Fibroblast of lung (primary cell): ENCODE data around the gene NFS1. TPM values are rescaled to one million over a fixed set of nuclear protein-coding genes. Genes with fewer than 3 reads are reported as not detected.
"Not testable (repeated sequence)": the region's sequence is repeated elsewhere in the genome, so short reads cannot be mapped to it uniquely, and the experiment has no call there.

ENCODE experiments used
- DNase-seq, 2 donors: peaks; one replicate each; pipeline versions ENCODE4 v3.0.0 to v3.0.0-alpha.2; 2010; ENCODE audit warnings: low read depth in 2 of 2
- H2AFZ ChIP-seq: 2 replicates; pipeline ENCODE4 v1.5.1; 2012; ENCODE audit warnings: low read length, control low read depth, inconsistent platforms
- H3K27ac ChIP-seq: 2 replicates; pipeline ENCODE4 v1.5.1; 2011; ENCODE audit warnings: low read length, control low read depth; ENCODE audit not compliant: insufficient read depth
- H3K27me3 ChIP-seq: 2 replicates; pipeline ENCODE4 v1.5.1; 2011; ENCODE audit warnings: mild to moderate bottlenecking, low read length; ENCODE audit not compliant: control insufficient read depth, insufficient read depth
- H3K36me3 ChIP-seq: 2 replicates; pipeline ENCODE4 v1.5.1; 2011; ENCODE audit warnings: low read length; ENCODE audit not compliant: control insufficient read depth, insufficient read depth
- H3K4me1 ChIP-seq: 2 replicates; pipeline ENCODE4 v1.5.1; 2011; ENCODE audit warnings: low read length; ENCODE audit not compliant: control insufficient read depth, insufficient read depth; ENCODE audit errors: extremely low read depth
- H3K4me2 ChIP-seq: 2 replicates; pipeline ENCODE4 v1.5.1; 2011; ENCODE audit warnings: low read length, control low read depth; ENCODE audit not compliant: insufficient read depth; ENCODE audit errors: extremely low read depth
- H3K4me3 ChIP-seq, 4 experiments: fragments of 200-600 bp in 1 of 4; sonication (generic) in 1 of 4; replicated peaks in 1 of 4; 2 replicates each; pipeline ENCODE4 v1.5.1; 2011 to 2016; ENCODE audit warnings: low read length in 4 of 4, low read depth in 3 of 4, mild to moderate bottlenecking in 3 of 4, control low read depth in 2 of 4, inconsistent platforms in 1 of 4, mixed read lengths in 1 of 4; ENCODE audit not compliant: insufficient read depth in 1 of 4; ENCODE audit errors: control extremely low read depth in 1 of 4
- H3K79me2 ChIP-seq: 2 replicates; pipeline ENCODE4 v1.5.1; 2012; ENCODE audit warnings: mild to moderate bottlenecking, low read length, inconsistent platforms; ENCODE audit not compliant: control insufficient read depth, insufficient read depth
- H3K9ac ChIP-seq: 2 replicates; pipeline ENCODE4 v1.5.1; 2011; ENCODE audit warnings: mild to moderate bottlenecking, low read length, control low read depth; ENCODE audit not compliant: insufficient read depth
- H3K9me3 ChIP-seq: 2 replicates; pipeline ENCODE4 v1.5.1; 2012; ENCODE audit warnings: low read depth, low read length; ENCODE audit not compliant: control insufficient read depth, insufficient read depth
- H4K20me1 ChIP-seq: 2 replicates; pipeline ENCODE4 v1.5.1; 2011; ENCODE audit warnings: low read length; ENCODE audit not compliant: control insufficient read depth, insufficient read depth; ENCODE audit errors: extremely low read depth
- EZH2 ChIP-seq: IDR thresholded peaks from 2 replicates; pipeline ENCODE4 v1.5.1; 2012; ENCODE audit warnings: low read length, control low read depth, mild to moderate bottlenecking; ENCODE audit errors: missing control alignments
- polyA plus RNA-seq, 2 donors: library from polyadenylated mRNA; depleted of rRNA in 1 of 2; stranded (reverse) in 1 of 2; unstranded in 1 of 2; fragments of >200 nt; gene quantifications; 2 replicates each; pipeline ENCODE4 v1.2.1, GENCODE V29; 2011 to 2012; ENCODE audit warnings: missing spikeins in 1 of 2
- total RNA-seq: library from RNA; depleted of rRNA; stranded (reverse); fragments of >200 nt; gene quantifications from 2 replicates; pipeline ENCODE4 v1.2.1, GENCODE V29; 2014
- TF ChIP-seq, protein P1 (sequence below), 2 donors: IDR thresholded peaks in 1 of 2; conservative IDR thresholded peaks in 1 of 2; 1 replicate in 1 of 2; 2 replicates in 1 of 2; pipeline ENCODE4 v1.5.1; 2011 to 2012; ENCODE audit warnings: low read length in 2 of 2, control low read depth in 1 of 2, inconsistent platforms in 1 of 2, low read depth in 1 of 2, mild to moderate bottlenecking in 1 of 2

Gene NFS1
- total and polyA plus RNA-seq, 2 donors (not counting 1 experiment from before 2014, with no cell fraction given): 31.7 to 34.7 TPM

DNA sequence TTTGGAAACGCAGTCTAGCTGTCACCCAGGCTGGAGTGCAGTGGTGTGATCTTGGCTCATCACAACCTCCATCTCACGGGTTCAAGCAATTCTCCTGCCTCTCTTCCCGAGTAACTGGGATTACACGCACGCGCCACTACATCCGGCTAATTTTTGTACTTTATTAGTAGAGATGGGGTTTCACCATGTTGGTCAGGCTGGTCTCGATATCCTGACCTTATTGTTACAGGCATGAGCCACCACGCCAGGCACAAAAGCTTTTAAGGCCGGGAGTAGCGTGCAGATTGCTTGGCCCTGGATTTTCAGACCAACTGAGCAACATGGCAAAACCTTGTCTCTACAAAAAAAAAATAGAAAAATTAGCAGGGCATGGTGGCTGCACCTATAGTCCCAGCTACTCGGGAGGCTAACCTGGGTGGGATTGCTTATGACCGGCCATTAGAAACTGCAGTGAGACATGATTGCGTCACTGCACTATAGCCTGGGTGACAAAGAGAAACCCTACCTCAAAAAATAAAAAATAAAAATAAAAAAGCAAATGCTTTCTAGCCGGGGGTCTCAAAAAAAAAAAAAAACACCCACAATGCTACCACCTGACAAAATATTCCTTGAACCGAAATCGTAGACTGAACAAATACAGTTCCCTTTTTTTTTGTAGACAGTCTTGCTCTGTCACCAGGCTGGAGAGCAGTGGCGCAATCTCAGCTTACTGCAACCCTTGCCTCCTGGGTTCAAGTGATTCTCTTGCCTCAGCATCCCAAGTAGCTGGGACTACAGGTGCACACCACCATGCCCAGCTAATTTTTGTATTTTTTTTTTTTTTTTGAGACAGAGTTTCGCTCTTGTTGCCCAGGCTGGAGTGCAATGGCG is 27.9 kb upstream of the NFS1 start:
- H2AFZ ChIP-seq: no peak overlapping the region
- H3K9ac ChIP-seq: no peak overlapping the region
- no peak overlapping the region for H3K4me2 ChIP-seq
- peaks cover 3% of the 10 kb centered on the region for H4K20me1 ChIP-seq
- no peaks in the 10 kb centered on the region for H3K9me3 ChIP-seq
- no peaks in the 10 kb centered on the region for H3K27me3 ChIP-seq
- no peak for TF ChIP-seq EZH2
- TF ChIP-seq, protein P1, sequence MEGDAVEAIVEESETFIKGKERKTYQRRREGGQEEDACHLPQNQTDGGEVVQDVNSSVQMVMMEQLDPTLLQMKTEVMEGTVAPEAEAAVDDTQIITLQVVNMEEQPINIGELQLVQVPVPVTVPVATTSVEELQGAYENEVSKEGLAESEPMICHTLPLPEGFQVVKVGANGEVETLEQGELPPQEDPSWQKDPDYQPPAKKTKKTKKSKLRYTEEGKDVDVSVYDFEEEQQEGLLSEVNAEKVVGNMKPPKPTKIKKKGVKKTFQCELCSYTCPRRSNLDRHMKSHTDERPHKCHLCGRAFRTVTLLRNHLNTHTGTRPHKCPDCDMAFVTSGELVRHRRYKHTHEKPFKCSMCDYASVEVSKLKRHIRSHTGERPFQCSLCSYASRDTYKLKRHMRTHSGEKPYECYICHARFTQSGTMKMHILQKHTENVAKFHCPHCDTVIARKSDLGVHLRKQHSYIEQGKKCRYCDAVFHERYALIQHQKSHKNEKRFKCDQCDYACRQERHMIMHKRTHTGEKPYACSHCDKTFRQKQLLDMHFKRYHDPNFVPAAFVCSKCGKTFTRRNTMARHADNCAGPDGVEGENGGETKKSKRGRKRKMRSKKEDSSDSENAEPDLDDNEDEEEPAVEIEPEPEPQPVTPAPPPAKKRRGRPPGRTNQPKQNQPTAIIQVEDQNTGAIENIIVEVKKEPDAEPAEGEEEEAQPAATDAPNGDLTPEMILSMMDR (conservative IDR thresholded peaks at IDR 0.05 in 1 of 2, IDR thresholded peaks at IDR 0.05 in 1 of 2; ENCODE audit: low read depth in 1 of 2, low read length in 2 of 2): no peak
- peaks cover 89% of the 10 kb centered on the region for H3K79me2 ChIP-seq
- no peak overlapping the region for H3K27ac ChIP-seq
- no peak for DNase-seq
- H3K4me1 ChIP-seq: no peaks in the 10 kb centered on the region
- H3K4me3 ChIP-seq: no peak overlapping the region
- H3K36me3 ChIP-seq: peaks cover 35% of the 10 kb centered on the region

DNA sequence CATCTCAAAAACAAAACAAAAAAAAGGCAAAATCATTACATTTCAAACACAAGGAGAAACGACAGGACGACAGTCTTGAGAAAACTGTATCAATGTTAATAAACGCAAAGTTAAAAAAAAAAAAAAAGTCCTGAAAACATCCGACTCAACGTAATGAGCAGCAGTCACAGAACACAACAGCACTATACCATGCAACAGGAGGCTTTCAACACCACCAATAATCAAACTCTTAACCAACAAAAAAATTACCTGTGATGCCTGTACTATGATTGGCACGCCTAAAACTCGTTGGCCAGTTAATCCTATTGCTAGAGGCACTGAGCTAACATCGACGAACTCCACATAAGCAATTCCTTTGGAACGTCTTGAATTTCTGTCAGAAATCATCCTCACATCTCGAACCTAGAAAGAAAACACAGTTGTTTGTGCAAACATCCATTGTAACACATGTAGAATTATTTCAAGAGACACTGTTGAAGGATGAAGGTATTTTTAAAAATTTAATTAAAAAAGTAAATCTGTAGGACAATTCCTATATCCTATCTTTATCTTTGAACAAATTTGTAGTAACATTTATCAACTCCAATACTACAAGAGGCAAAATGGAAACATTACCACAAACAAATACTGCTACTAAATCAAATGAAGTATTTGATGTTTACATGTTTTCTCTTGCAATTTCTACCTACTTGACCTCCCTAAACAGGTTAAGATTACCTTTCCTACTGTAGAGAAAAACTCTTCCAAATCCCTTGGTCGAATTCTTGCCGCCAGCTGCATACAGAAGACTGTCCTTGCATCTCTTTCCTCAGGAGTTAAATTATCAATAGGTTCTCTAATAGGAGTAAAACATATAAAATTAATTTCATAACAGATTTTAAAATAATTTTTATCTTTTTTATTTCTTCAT is 25.4 kb upstream of the NFS1 start:
- DNase-seq: no peak
- Histone ChIP-seq H3K27me3 (no peaks in the 10 kb centered on the region), H3K9ac (no peak overlapping the region), H3K4me1 (peaks cover 2% of the 10 kb centered on the region), H3K27ac (no peak overlapping the region), H3K4me2 (no peak overlapping the region), H3K79me2 (peaks cover 87% of the 10 kb centered on the region), H4K20me1 (peaks cover 4% of the 10 kb centered on the region), H3K36me3 (peaks cover 42% of the 10 kb centered on the region), H3K4me3 (no peak overlapping the region), H2AFZ (no peak overlapping the region), H3K9me3 (no peaks in the 10 kb centered on the region)
- TF ChIP-seq EZH2: no peak
- TF ChIP-seq, protein P1 (conservative IDR thresholded peaks at IDR 0.05 in 1 of 2, IDR thresholded peaks at IDR 0.05 in 1 of 2; ENCODE audit: low read depth in 1 of 2, low read length in 2 of 2): no peak

DNA sequence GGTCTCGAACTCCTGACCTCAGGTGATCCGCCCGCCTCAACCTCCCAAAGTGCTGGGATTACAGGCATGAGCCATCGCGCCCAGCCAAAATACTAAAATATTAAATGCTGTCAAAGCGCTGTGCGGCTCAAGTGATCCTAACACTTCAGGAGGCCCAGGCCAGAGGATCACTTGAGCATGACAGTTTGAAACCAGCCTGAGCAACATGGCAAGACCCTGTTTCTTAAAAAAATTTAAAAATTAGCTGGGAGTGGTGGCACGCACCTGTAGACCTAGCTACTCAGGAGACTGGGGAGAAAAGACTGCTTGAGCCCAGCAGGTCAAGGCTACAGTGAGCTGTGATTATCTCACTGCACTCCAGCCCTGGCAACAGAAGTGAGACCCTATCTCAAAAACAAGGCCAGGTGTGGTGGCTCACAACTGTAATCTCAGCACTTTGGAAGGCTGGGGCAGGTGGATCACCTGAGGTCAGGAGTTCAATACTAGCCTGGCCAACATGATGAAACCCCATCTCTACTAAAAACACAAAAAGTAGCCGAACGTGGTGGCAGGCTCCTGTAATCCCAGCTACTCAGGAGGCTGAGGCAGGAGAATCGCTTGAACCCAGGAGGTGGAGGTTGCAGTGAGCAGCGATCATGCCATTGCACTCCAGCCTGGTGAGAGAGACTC is 24.6 kb upstream of the NFS1 start:
- H3K4me2 ChIP-seq, H3K4me3 ChIP-seq, H3K27ac ChIP-seq, H2AFZ ChIP-seq, H3K4me1 ChIP-seq, H4K20me1 ChIP-seq, DNase-seq, H3K9ac ChIP-seq, H3K27me3 ChIP-seq, H3K9me3 ChIP-seq: not testable (repeated sequence)
- H3K36me3 ChIP-seq: peaks cover 42% of the 10 kb centered on the region
- H3K79me2 ChIP-seq: peaks cover 86% of the 10 kb centered on the region

- not testable (repeated sequence) for H3K27me3 ChIP-seq, H3K4me2 ChIP-seq, H3K9ac ChIP-seq, H2AFZ ChIP-seq, H3K9me3 ChIP-seq, H3K27ac ChIP-seq, H3K4me1 ChIP-seq, H4K20me1 ChIP-seq, H3K4me3 ChIP-seq, DNase-seq
- Histone ChIP-seq H3K36me3 (peaks cover 42% of the 10 kb centered on the region), H3K79me2 (peaks cover 84% of the 10 kb centered on the region)
Measured at GRCh38 chr20:35723275-35723639, 24.1 kb upstream of the NFS1 start.
